HCT116 (cell line): ENCODE measurements around the gene RAB3GAP2. TPM values are rescaled to one million over a fixed set of nuclear protein-coding genes. Genes with fewer than 3 reads are reported as not detected.

Experiments
- ATAC-seq: fragments of 200-7000 bp; cut with Tn5 transposase; 2 replicates; pipeline ENCODE4 v1.9.1; 2020; ENCODE audit warnings: mild to moderate bottlenecking, moderate library complexity
- BruUV-seq: library from RNA; stranded (reverse); fragments of 400-500 nt; replicated peaks from 2 replicates; lab custom pipeline; 2021; lab: Mats Ljungman, UMichigan
- CTCF ChIA-PET: fragments of 300-600 bp; sonication (Branson Sonifier 250); formaldehyde crosslinking; loops from one replicate; lab custom pipeline; 2021; ENCODE audit warnings: antibody characterized with exemption; lab: Charles Lee
- POLR2A ChIA-PET: fragments of 300-600, 350-600 bp; sonication (Branson Sonifier 250); formaldehyde crosslinking; loops from one replicate; lab custom pipeline; 2021; ENCODE audit warnings: antibody characterized with exemption; lab: Charles Lee
- RAD21 ChIA-PET, 2 experiments: fragments of 300-600 bp; sonication (Branson Sonifier 250); formaldehyde crosslinking; loops; one replicate each; lab custom pipeline; 2023; ENCODE audit warnings: low total read pairs in 2 of 2; ENCODE audit not compliant: uncharacterized antibody in 2 of 2, unreplicated experiment in 2 of 2, low non-redundant PET in 1 of 2; lab: Charles Lee
- DNase-seq: peaks from one replicate; pipeline ENCODE4 v3.0.0-alpha.2; 2010; ENCODE audit warnings: low read depth, low spot score
- H2AFZ ChIP-seq: fragments of 200-600 bp; shearing (Covaris generic), sonication (generic); 2 replicates; pipeline ENCODE4 v1.6.1; 2017; ENCODE audit warnings: low read depth, mixed run types, mixed read lengths, antibody characterized with exemption, low read length; ENCODE audit not compliant: poor library complexity, severe bottlenecking
- H3K27ac ChIP-seq: 2 replicates; pipeline ENCODE4 v1.5.1; 2012; ENCODE audit warnings: low read depth, low read length
- H3K27me3 ChIP-seq: fragments of 200-600 bp; sonication (generic); 2 replicates; pipeline ENCODE4 v1.6.1; 2016; ENCODE audit warnings: mixed run types, low read length, mixed read lengths; ENCODE audit not compliant: insufficient read depth
- H3K36me3 ChIP-seq, 2 experiments: fragments of 200-500 bp in 1 of 2; fragments of 200-600 bp in 1 of 2; sonication (Bioruptor generic) in 1 of 2; sonication (generic) in 1 of 2; 2 replicates each; pipeline versions ENCODE4 v1.5.1 to v1.6.1; 2014 to 2016; ENCODE audit warnings: low read length in 2 of 2, inconsistent platforms in 1 of 2, mixed read lengths in 1 of 2, mixed run types in 1 of 2; ENCODE audit not compliant: insufficient read depth in 2 of 2, control insufficient read depth in 1 of 2
- H3K4me1 ChIP-seq, 2 experiments: fragments of 200-600 bp in 1 of 2; sonication (generic) in 1 of 2; 2 replicates each; pipeline versions ENCODE4 v1.5.1 to v1.6.1; 2012 to 2017; ENCODE audit warnings: low read length in 2 of 2, inconsistent platforms in 1 of 2, mild to moderate bottlenecking in 1 of 2, mixed read lengths in 1 of 2, mixed run types in 1 of 2, moderate library complexity in 1 of 2; ENCODE audit not compliant: insufficient read depth in 2 of 2, control insufficient read depth in 1 of 2
- H3K4me2 ChIP-seq: fragments of 200-600 bp; sonication (generic); 2 replicates; pipeline ENCODE4 v1.6.1; 2017; ENCODE audit warnings: mixed run types, low read length, mixed read lengths
- H3K4me3 ChIP-seq, 2 experiments: fragments of 200-600 bp in 1 of 2; sonication (generic) in 1 of 2; replicated peaks in 1 of 2; 2 replicates each; pipeline ENCODE4 v1.5.1; 2011 to 2016; ENCODE audit warnings: low read length in 2 of 2, control low read depth in 1 of 2, low read depth in 1 of 2, mild to moderate bottlenecking in 1 of 2, mixed read lengths in 1 of 2, mixed run types in 1 of 2
- H3K79me2 ChIP-seq: fragments of 200-600 bp; sonication (generic); 2 replicates; pipeline ENCODE4 v1.6.1; 2017; ENCODE audit warnings: mild to moderate bottlenecking, mixed run types, low read length, moderate library complexity, mixed read lengths; ENCODE audit not compliant: insufficient read depth
- H3K9ac ChIP-seq: fragments of 200-600 bp; sonication (generic); 2 replicates; pipeline ENCODE4 v1.6.1; 2016; ENCODE audit warnings: low read length, mixed read lengths
- H3K9me2 ChIP-seq: fragments of 200-600 bp; sonication (generic), shearing (Covaris generic); 2 replicates; pipeline ENCODE4 v1.6.1; 2017; ENCODE audit warnings: mixed run types, mild to moderate bottlenecking, moderate library complexity; ENCODE audit not compliant: insufficient read depth
- H3K9me3 ChIP-seq, 2 experiments: fragments of 200-500 bp in 1 of 2; fragments of 200-600 bp in 1 of 2; sonication (Bioruptor generic) in 1 of 2; sonication (generic) in 1 of 2; 2 replicates each; pipeline ENCODE4 v1.6.1; 2014 to 2017; ENCODE audit warnings: low read length in 2 of 2, mixed read lengths in 2 of 2, inconsistent platforms in 1 of 2, low read depth in 1 of 2, mild to moderate bottlenecking in 1 of 2, mixed run types in 1 of 2, moderate library complexity in 1 of 2; ENCODE audit not compliant: control insufficient read depth in 1 of 2, insufficient read depth in 1 of 2
- H4K20me1 ChIP-seq: fragments of 200-600 bp; sonication (generic), shearing (Covaris generic); 2 replicates; pipeline ENCODE4 v1.6.1; 2017; ENCODE audit warnings: mixed run types, mild to moderate bottlenecking, moderate library complexity; ENCODE audit not compliant: insufficient read depth
- CTCF ChIP-seq, 3 experiments: fragments of 200-600 bp in 1 of 3; sonication (generic) in 1 of 3; IDR thresholded peaks in 2 of 3; conservative IDR thresholded peaks in 1 of 3; 2 replicates each; pipeline ENCODE4 v1.5.1; 2012 to 2017; ENCODE audit warnings: low read depth in 2 of 3, low read length in 2 of 3, antibody characterized with exemption in 1 of 3, borderline replicate concordance in 1 of 3, control low read depth in 1 of 3, mild to moderate bottlenecking in 1 of 3, mixed read lengths in 1 of 3, mixed run types in 1 of 3, moderate library complexity in 1 of 3; ENCODE audit not compliant: insufficient read depth in 1 of 3
- EZH2 ChIP-seq: fragments of 200-600 bp; sonication (generic); IDR thresholded peaks from 2 replicates; pipeline ENCODE4 v1.6.1; 2017; ENCODE audit warnings: antibody characterized with exemption, mixed run types
- EZH2phosphoT487 ChIP-seq: fragments of 200-600 bp; IDR thresholded peaks from 2 replicates; pipeline ENCODE4 v1.6.1; 2018; ENCODE audit warnings: antibody characterized with exemption, borderline replicate concordance
- FOSL1 ChIP-seq: IDR thresholded peaks from 2 replicates; pipeline ENCODE4 v1.6.1; 2012; ENCODE audit warnings: low read depth
- JUND ChIP-seq: IDR thresholded peaks from 2 replicates; pipeline ENCODE4 v1.6.1; 2012
- MAX ChIP-seq: IDR thresholded peaks from 2 replicates; pipeline ENCODE4 v1.6.1; 2012
- TCF7L2 ChIP-seq: IDR thresholded peaks from 2 replicates; pipeline ENCODE4 v1.7.0; 2011; ENCODE audit warnings: borderline replicate concordance, inconsistent platforms; ENCODE audit not compliant: insufficient read depth, insufficient read length; ENCODE audit errors: extremely low read depth
- YY1 ChIP-seq: IDR thresholded peaks from 2 replicates; pipeline ENCODE4 v1.6.1; 2011; ENCODE audit warnings: low read length, low read depth, moderate library complexity, mild to moderate bottlenecking; ENCODE audit not compliant: insufficient replicate concordance; ENCODE audit errors: extremely low read depth
- ZFX ChIP-seq: fragments of 450-650 bp; IDR thresholded peaks from 2 replicates; pipeline ENCODE4 v1.6.1; 2017
- intact Hi-C: fragments of 100-400 bp; cut with micrococcal nuclease; formaldehyde crosslinking; loops from 2 replicates; pipeline ENCODE4 v1.10.0; 2022
- total RNA-seq: library from RNA; stranded (reverse); gene quantifications from one replicate; pipeline ENCODE4 v1.2.1, GENCODE V29; 2021; ENCODE audit not compliant: unreplicated experiment

The RAB3GAP2 gene
- total RNA-seq, 1 experiment from 2014 or later = 32.5 TPM

GRCh38 chr1:220186752-220187151, 85.5 kb downstream of the RAB3GAP2 start:
- Histone ChIP-seq H3K79me2 (no peaks in the 10 kb centered on the region), H3K9me2 (no peaks in the 10 kb centered on the region), H3K4me2 (no peak overlapping the region), H3K27me3 (no peaks in the 10 kb centered on the region), H3K27ac (no peak overlapping the region), H3K36me3 (peaks cover 11% of the 10 kb centered on the region in 2 experiments; a peak in 3 of 4 replicates), H2AFZ (no peak overlapping the region), H4K20me1 (peaks cover 6% of the 10 kb centered on the region; the same call in 1 of the 2 replicates), H3K9ac (no peak overlapping the region), H3K9me3 (no peaks in the 10 kb centered on the region), H3K4me3 (no peak overlapping the region), H3K4me1 (no peaks in the 10 kb centered on the region)
- TF ChIP-seq ZFX (no peak), CTCF (IDR thresholded peaks at IDR 0.05 in 2 of 3, conservative IDR thresholded peaks at IDR 0.05 in 1 of 3; ENCODE audit: borderline replicate concordance in 1 of 3, insufficient read depth in 1 of 3, low read depth in 2 of 3, low read length in 2 of 3) (no peak), FOSL1 (no peak), MAX (no peak), TCF7L2 (no peak), EZH2phosphoT487 (no peak), JUND (no peak), YY1 (no peak), EZH2 (no peak)
- ATAC-seq = no peak
- ChIA-PET CTCF (no interaction called here), POLR2A (no interaction called here), RAD21 (no interaction called here)
- BruUV-seq = no TSS peak
- intact Hi-C loops = loop anchor here (5.0 kb wide), 1 partner anchor 591 kb away; no protein-coding TSS in a partner anchor
- no peak for DNase-seq
